Measurements from ENCODE around the gene CCDC40.

Gene CCDC40

GRCh38 chr17:80109713-80110446 is 73.4 kb downstream of the CCDC40 start:
- H3K4me1 Mint-ChIP-seq: peaks cover 23% of the 10 kb centered on the region
- H3K36me3 Mint-ChIP-seq (ENCODE audit: low read depth): peaks cover 13% of the 10 kb centered on the region
- TF ChIP-seq CTCF (IDR thresholded peaks at IDR 0.05): no peak
- no peak for DNase-seq
- H3K9me3 Mint-ChIP-seq: peaks cover 12% of the 10 kb centered on the region
- H3K4me3 Mint-ChIP-seq: no peak overlapping the region
- no peak overlapping the region for H3K27ac Mint-ChIP-seq
- peaks cover 3% of the 10 kb centered on the region for H3K27me3 Mint-ChIP-seq (ENCODE audit: low read depth, poor library complexity)

GRCh38 chr17:80110447-80110812 is 74.0 kb downstream of the CCDC40 start:
- DNase-seq: no peak
- H3K4me1 Mint-ChIP-seq: peaks cover 21% of the 10 kb centered on the region
- no peak overlapping the region for H3K27ac Mint-ChIP-seq
- H3K4me3 Mint-ChIP-seq: no peak overlapping the region
- H3K36me3 Mint-ChIP-seq (ENCODE audit: low read depth): peaks cover 19% of the 10 kb centered on the region
- H3K9me3 Mint-ChIP-seq: peaks cover 18% of the 10 kb centered on the region
- TF ChIP-seq CTCF (IDR thresholded peaks at IDR 0.05): no peak
- peaks cover 3% of the 10 kb centered on the region for H3K27me3 Mint-ChIP-seq (ENCODE audit: low read depth, poor library complexity)

DNA sequence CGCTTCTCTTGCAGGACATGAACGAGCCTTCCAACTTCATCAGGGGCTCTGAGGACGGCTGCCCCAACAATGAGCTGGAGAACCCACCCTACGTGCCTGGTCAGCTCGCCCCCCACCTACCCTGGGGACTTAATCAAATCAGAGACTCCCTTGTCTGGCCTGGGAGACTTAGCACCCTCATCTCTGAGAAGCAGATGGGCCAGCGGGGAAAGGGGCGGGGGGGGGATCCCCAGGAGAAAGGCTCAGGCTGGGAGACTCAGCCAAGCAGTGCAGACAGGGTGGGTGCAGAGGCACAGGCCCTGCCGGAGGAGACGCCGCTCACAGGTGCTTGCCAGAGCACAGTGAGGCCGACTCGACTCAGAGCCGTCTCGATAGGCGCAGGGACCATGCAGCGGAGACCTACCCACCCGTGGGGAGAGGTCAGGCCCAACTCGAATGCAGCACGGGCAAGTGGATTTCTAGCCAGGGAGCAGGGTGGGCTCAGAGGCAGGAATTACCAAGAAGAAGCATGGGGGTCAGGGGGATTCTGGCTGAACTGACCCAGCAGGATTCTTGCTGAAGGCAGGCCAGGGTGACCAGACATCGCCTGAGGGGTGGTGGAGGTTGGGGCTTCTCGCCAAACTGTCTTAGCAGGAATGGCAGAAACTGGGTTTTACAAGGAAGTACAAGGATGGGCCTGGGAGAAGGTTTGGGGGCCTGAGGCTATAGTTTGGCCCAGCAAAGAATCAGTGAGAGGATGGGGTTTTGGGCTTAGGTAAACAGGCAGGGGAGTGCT is 74.7 kb downstream of the CCDC40 start:
- Mint-ChIP-seq H3K4me3 (no peak overlapping the region), H3K9me3 (peaks cover 25% of the 10 kb centered on the region), H3K4me1 (peaks cover 14% of the 10 kb centered on the region), H3K27ac (no peak overlapping the region), H3K27me3 (ENCODE audit: low read depth, poor library complexity) (no peaks in the 10 kb centered on the region), H3K36me3 (ENCODE audit: low read depth) (peaks cover 25% of the 10 kb centered on the region)
- no peak for TF ChIP-seq CTCF (IDR thresholded peaks at IDR 0.05)
- DNase-seq: no peak

DNA sequence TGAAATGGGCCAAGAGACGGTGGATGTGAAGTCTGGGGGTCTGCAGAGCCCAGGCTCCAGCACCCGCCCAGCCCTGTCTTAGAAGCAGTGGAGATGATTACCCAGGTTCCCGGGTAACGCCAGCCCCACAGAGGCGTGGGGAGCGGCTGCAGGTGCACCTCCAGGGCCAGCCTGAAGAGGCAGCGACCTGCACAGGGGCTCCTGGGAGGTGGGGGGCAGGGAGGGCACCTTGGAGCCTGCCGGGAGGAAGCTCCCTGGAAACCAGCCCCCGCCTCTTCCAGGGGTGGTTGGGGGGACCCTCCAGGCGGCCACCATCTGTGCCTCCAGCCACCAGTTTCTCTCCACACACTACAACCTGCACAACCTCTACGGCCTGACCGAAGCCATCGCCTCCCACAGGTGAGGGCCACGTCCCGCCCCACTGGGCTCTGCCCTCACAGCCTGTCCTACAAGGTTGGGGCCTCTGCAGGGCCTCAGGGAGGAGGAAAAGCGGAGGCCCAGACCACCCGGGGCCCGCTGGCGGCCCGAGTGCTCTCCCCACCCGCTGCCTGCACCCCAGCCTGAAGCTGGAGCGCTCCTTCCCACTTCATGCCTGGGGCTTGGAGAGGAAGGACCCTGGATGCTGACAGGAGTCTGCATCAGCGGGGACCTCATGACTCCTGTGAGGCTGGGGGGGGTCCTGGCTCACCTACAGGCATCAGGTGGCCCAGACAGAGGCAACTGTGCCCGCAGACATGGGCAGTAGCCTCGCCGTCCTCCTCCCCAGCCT is 75.4 kb downstream of the CCDC40 start:
- peaks cover 31% of the 10 kb centered on the region for H3K36me3 Mint-ChIP-seq (ENCODE audit: low read depth)
- peaks cover 26% of the 10 kb centered on the region for H3K9me3 Mint-ChIP-seq
- H3K4me1 Mint-ChIP-seq: peaks cover 15% of the 10 kb centered on the region
- DNase-seq: no peak
- H3K4me3 Mint-ChIP-seq: no peak overlapping the region
- H3K27ac Mint-ChIP-seq: no peak overlapping the region
- no peak for TF ChIP-seq CTCF (IDR thresholded peaks at IDR 0.05)
- no peaks in the 10 kb centered on the region for H3K27me3 Mint-ChIP-seq (ENCODE audit: low read depth, poor library complexity)

DNA sequence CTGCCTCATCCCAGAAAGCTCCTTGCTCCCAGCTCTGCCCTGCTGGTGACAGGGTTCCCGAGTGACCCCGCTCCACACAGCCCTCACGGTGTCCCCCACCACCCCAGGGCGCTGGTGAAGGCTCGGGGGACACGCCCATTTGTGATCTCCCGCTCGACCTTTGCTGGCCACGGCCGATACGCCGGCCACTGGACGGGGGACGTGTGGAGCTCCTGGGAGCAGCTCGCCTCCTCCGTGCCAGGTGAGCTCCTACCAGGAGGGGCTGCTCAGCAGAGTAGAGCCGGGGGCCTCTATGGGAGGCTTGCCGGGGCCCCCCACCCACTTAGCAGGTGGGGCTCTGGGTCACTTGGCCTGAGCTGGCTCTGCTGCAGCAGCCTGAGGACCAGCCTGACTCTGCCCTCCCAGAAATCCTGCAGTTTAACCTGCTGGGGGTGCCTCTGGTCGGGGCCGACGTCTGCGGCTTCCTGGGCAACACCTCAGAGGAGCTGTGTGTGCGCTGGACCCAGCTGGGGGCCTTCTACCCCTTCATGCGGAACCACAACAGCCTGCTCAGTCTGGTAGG is 76.1 kb downstream of the CCDC40 start:
- no peak for TF ChIP-seq CTCF (IDR thresholded peaks at IDR 0.05)
- peaks cover 31% of the 10 kb centered on the region for H3K36me3 Mint-ChIP-seq (ENCODE audit: low read depth)
- no peak for DNase-seq
- no peak overlapping the region for H3K4me3 Mint-ChIP-seq
- H3K9me3 Mint-ChIP-seq: peaks cover 26% of the 10 kb centered on the region
- peak overlapping the region; percentile 39 for H3K27ac Mint-ChIP-seq
- H3K4me1 Mint-ChIP-seq: peaks cover 15% of the 10 kb centered on the region
- H3K27me3 Mint-ChIP-seq (ENCODE audit: low read depth, poor library complexity): no peaks in the 10 kb centered on the region
